ENCODE data around the gene POLR2J.
"Not testable (repeated sequence)": the region's sequence is repeated elsewhere in the genome, so short reads cannot be mapped to it uniquely, and the experiment has no call there.

POLR2J gene

GRCh38 chr7:102494473-102495149 lies 15.9 kb upstream of the POLR2J start:
- not testable (repeated sequence) for DNase-seq (ENCODE audit: low read depth)

GRCh38 chr7:102494026-102494425 lies 15.3 kb upstream of the POLR2J start:
- DNase-seq (ENCODE audit: low read depth): not testable (repeated sequence)

- not testable (repeated sequence) for DNase-seq (ENCODE audit: low read depth)
These were observed 14.7 kb upstream of the POLR2J start for GRCh38 chr7:102493220-102493935.

GRCh38 chr7:102490529-102491075 lies 11.9 kb upstream of the POLR2J start:
- peak; percentile 56 for DNase-seq (ENCODE audit: low read depth)

GRCh38 chr7:102484317-102484716 lies 5.6 kb upstream of the POLR2J start:
- not testable (repeated sequence) for DNase-seq (ENCODE audit: low read depth)

GRCh38 chr7:102481962-102482361 lies 3.2 kb upstream of the POLR2J start:
- not testable (repeated sequence) for DNase-seq (ENCODE audit: low read depth)

GRCh38 chr7:102479982-102480637 lies 1.4 kb upstream of the POLR2J start:
- not testable (repeated sequence) for DNase-seq (ENCODE audit: low read depth)

- DNase-seq (ENCODE audit: low read depth): not testable (repeated sequence)
These were observed 475 bp upstream of the POLR2J start for GRCh38 chr7:102479209-102479584.

- not testable (repeated sequence) for DNase-seq (ENCODE audit: low read depth)
These were observed 3.8 kb downstream of the POLR2J start for GRCh38 chr7:102474736-102475435.

- DNase-seq (ENCODE audit: low read depth): not testable (repeated sequence)
These were observed 4.6 kb downstream of the POLR2J start for GRCh38 chr7:102474116-102474515.

- DNase-seq (ENCODE audit: low read depth): no peak
These were observed 5.3 kb downstream of the POLR2J start for GRCh38 chr7:102473271-102473991.

GRCh38 chr7:102472126-102473041 lies 6.3 kb downstream of the POLR2J start:
- DNase-seq (ENCODE audit: low read depth): no peak

GRCh38 chr7:102471791-102472125 lies 7.0 kb downstream of the POLR2J start:
- DNase-seq (ENCODE audit: low read depth): no peak

- no peak for DNase-seq (ENCODE audit: low read depth)
These were observed 8.5 kb downstream of the POLR2J start for GRCh38 chr7:102469972-102470825.

GRCh38 chr7:102469351-102469971 lies 9.3 kb downstream of the POLR2J start:
- no peak for DNase-seq (ENCODE audit: low read depth)

GRCh38 chr7:102468478-102469350 lies 10.0 kb downstream of the POLR2J start:
- no peak for DNase-seq (ENCODE audit: low read depth)

- DNase-seq (ENCODE audit: low read depth): no peak
These were observed 10.9 kb downstream of the POLR2J start for GRCh38 chr7:102467581-102468477.

Measured in stimulated activated CD8-positive, alpha-beta memory T cell treated with anti-CD3 and anti-CD28 coated beads, Interleukin-7, amount 100 ng/mL, for 24 hours (primary cell).